ENCODE data around the gene PFKFB4. TPM values are rescaled to one million over a fixed set of nuclear protein-coding genes. Genes with fewer than 3 reads are reported as not detected.

Gene PFKFB4
- total RNA-seq, 4 donors from 2014 or later = 2.3 to 4.9 (median 3.2) TPM

- Histone ChIP-seq H3K27me3 (no peaks in the 10 kb centered on the region), H3K36me3 (no peaks in the 10 kb centered on the region), H3K27ac (no peak overlapping the region), H3K9me3 (no peaks in the 10 kb centered on the region), H3K4me1 (no peaks in the 10 kb centered on the region), H3K4me3 (replicated peaks in 1 of 3) (no peak overlapping the region)
- WGBS, 2 donors = 85 to 92% methylated on average over 5 of the region's 5 CpGs
- TF ChIP-seq, protein P1, sequence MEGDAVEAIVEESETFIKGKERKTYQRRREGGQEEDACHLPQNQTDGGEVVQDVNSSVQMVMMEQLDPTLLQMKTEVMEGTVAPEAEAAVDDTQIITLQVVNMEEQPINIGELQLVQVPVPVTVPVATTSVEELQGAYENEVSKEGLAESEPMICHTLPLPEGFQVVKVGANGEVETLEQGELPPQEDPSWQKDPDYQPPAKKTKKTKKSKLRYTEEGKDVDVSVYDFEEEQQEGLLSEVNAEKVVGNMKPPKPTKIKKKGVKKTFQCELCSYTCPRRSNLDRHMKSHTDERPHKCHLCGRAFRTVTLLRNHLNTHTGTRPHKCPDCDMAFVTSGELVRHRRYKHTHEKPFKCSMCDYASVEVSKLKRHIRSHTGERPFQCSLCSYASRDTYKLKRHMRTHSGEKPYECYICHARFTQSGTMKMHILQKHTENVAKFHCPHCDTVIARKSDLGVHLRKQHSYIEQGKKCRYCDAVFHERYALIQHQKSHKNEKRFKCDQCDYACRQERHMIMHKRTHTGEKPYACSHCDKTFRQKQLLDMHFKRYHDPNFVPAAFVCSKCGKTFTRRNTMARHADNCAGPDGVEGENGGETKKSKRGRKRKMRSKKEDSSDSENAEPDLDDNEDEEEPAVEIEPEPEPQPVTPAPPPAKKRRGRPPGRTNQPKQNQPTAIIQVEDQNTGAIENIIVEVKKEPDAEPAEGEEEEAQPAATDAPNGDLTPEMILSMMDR (IDR thresholded peaks at IDR 0.05) = no peak
- no peak for TF ChIP-seq POLR2A (IDR thresholded peaks at IDR 0.05)
- intact Hi-C loops (cut with DNase I) = loop anchor here (5.0 kb wide), 2 partner anchors 86 to 146 kb away; no protein-coding TSS in a partner anchor
- DNase-seq = no peak
Observed at GRCh38 chr3:48548126-48548525, 8.5 kb downstream of the PFKFB4 start.

- TF ChIP-seq, protein P1 (IDR thresholded peaks at IDR 0.05) = no peak
- intact Hi-C loops (cut with DNase I) = loop anchor here (5.0 kb wide), 2 partner anchors 84 to 144 kb away; no protein-coding TSS in a partner anchor
- 67 to 84% methylated on average over 4 of the region's 4 CpGs for WGBS, 2 donors
- Histone ChIP-seq H3K36me3 (no peaks in the 10 kb centered on the region), H3K27ac (no peak overlapping the region), H3K9me3 (no peaks in the 10 kb centered on the region), H3K27me3 (no peaks in the 10 kb centered on the region), H3K4me3 (replicated peaks in 1 of 3) (no peak overlapping the region), H3K4me1 (no peaks in the 10 kb centered on the region)
- no peak for DNase-seq
Observed at GRCh38 chr3:48546203-48546829, 10.3 kb downstream of the PFKFB4 start.

GRCh38 chr3:48544141-48544540 lies 12.5 kb downstream of the PFKFB4 start:
- H3K4me3 ChIP-seq (replicated peaks in 1 of 3) = no peak overlapping the region
- intact Hi-C loops (cut with DNase I) = no loop called here
- WGBS, 2 donors = 94 to 95% methylated on average over 5 of the region's 5 CpGs
- no peaks in the 10 kb centered on the region for H3K9me3 ChIP-seq
- H3K36me3 ChIP-seq = no peaks in the 10 kb centered on the region
- no peaks in the 10 kb centered on the region for H3K27me3 ChIP-seq
- no peak overlapping the region for H3K27ac ChIP-seq
- no peaks in the 10 kb centered on the region for H3K4me1 ChIP-seq
- DNase-seq = no peak
- TF ChIP-seq, protein P1 (IDR thresholded peaks at IDR 0.05) = no peak
- no peak for TF ChIP-seq POLR2A (IDR thresholded peaks at IDR 0.05)

- intact Hi-C loops (cut with DNase I) = no loop called here
Observed at GRCh38 chr3:48543271-48543866, 13.2 kb downstream of the PFKFB4 start.

DNA sequence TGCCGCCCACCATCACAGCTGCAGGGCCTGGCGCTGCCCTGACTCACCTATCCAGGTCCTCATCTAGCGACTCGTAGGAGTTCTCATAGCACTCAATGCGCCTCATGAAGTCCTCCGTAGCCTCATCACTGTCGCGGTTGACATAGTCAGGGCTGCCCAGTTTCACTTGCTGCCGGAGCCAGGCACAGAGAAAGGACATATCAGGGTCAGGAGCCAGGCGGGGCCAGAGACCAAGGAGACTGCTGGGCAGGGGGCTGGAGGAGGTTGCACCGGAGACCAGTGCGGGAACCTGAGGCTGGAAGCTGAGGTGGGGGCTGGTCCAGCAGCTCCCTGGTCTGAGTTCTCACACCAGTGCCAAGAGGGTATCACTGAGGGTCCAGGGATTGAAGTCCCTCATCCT lies 18.2 kb downstream of the PFKFB4 start:
- Histone ChIP-seq H3K36me3 (no peaks in the 10 kb centered on the region), H3K4me3 (replicated peaks in 1 of 3) (no peak overlapping the region), H3K9me3 (no peaks in the 10 kb centered on the region), H3K27me3 (no peaks in the 10 kb centered on the region), H3K4me1 (no peaks in the 10 kb centered on the region), H3K27ac (no peak overlapping the region)
- TF ChIP-seq, protein P1 (IDR thresholded peaks at IDR 0.05) = no peak
- no peak for TF ChIP-seq POLR2A (IDR thresholded peaks at IDR 0.05)
- intact Hi-C loops (cut with DNase I) = no loop called here
- 91 to 94% methylated on average over 12 of the region's 12 CpGs for WGBS, 2 donors
- no peak for DNase-seq

More at GRCh38 chr3:48543271-48543866, 13.2 kb downstream of the PFKFB4 start:
- Histone ChIP-seq H3K4me3 (replicated peaks in 1 of 3) (no peak overlapping the region), H3K27me3 (no peaks in the 10 kb centered on the region), H3K4me1 (no peaks in the 10 kb centered on the region), H3K27ac (no peak overlapping the region), H3K36me3 (no peaks in the 10 kb centered on the region), H3K9me3 (no peaks in the 10 kb centered on the region)
- DNase-seq = no peak
- no peak for TF ChIP-seq POLR2A (IDR thresholded peaks at IDR 0.05)
- TF ChIP-seq, protein P1 (IDR thresholded peaks at IDR 0.05) = no peak
- WGBS, 2 donors = 65 to 73% methylated on average over 9 of the region's 9 CpGs
